ENCODE results near the gene EHMT1.
"Not testable (repeated sequence)": the region's sequence is repeated elsewhere in the genome, so short reads cannot be mapped to it uniquely, and the experiment has no call there.

EHMT1 gene

DNA sequence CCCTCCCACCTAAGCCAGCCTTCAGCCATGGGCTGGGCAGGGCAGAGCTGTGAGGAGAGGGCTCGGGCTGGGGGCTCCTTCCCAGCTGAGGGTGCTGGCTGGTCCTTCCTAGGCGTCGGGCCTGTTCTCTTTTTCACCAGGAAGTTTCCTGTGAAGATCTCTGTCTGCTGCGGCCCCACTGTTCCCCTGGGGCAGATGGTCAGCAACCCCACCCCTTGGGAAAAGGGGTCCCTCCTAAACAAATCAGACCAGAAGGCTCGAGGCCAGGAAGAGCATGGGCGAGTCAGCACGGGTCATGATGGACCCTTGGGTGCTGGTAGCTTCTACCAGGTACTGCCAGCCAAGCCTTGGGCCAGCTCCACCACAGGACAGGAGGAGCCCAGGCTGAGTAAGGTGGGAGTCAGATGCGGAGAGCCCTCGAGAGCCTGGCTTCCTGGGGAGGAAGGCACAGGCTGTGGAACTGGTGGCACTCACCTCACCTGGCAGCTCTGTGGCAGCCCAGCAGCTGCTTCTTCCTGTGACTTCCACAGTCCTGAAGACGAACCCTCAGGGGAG, 262.2 kb downstream of the EHMT1 start:
- FAIRE-seq (no peak), DNase-seq (ENCODE audit: low spot score) (no peak)

DNA sequence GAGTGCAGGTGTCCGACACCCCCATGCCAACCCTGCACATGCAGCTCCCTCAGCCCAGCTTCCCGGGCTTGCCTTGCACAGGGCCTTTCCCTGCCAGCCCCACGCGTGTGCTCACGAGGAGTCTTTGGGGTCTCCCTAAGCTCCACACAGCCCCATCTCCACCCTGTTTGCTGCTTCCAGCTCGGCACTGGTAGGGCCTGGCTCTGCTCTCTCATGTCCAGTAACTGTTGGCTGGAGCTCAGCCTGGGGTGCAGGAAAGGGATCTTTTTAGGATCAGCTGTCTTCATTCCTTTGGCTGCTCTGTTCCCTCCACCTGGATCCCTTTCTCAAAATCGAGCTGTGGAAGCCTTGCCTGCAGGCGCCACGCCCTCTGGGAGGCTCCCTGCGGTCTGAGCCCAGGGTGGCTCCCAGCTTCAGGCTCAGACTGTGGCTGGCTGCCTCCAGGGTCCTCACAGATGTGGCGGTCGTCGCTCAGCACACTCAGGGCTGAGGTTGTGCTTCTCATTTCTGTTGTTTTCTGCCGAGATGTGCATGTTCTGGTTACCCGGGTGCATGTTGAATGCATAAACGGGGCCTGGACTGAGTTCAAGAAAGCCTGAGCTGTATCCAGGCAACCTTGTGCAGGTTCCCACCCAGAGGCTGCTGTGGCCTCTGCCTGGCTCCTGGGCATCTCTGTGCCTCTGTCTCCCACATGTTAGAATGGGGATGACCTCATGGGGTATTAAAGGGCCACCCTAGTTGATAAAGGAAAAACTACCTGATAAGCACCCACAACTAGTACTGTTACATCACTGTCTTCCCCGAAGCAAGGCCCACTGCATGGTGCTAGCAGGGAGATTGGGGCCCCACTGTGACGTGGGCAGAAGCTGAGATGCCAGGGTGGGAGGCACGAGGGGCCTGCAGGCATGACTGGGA, 263.0 kb downstream of the EHMT1 start:
- DNase-seq (ENCODE audit: low spot score) (no peak), FAIRE-seq (no peak)

DNA sequence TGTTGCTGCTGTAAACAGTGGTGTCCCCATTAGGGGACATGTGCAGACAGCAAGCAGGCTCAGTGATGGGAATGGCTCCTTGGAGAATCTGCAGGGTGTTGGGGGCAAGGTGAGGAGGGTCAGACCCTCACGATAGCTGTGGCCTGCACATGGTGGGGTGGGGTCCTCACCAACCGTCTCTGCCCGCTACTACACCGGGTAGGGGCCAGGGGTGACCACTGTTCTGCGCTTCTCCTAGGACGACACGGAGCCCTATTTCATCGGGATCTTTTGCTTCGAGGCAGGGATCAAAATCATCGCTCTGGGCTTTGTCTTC, 263.7 kb downstream of the EHMT1 start:
- FAIRE-seq (no peak), DNase-seq (ENCODE audit: low spot score) (no peak)

DNA sequence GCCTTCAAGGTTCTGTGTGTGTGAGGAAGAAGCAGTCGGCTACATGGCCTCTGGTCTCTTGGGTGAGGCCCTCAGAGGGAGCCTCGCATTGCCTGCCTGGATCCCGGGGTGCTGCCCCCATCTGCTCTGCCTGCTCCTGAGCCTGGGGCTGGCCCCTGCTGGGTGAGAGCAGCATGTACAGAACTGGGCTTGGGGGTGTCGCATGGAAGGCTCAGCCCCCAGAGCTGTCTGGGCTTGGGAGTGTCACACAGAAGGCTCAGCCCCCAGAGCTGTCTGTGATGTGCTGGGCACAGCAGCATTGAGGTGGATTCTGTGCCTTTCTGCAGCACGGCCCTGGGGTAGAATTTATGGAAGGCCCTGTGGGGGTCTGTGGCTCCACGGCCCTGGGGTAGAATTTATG, 265.2 kb downstream of the EHMT1 start:
- FAIRE-seq; DNase-seq (ENCODE audit: low spot score): not testable (repeated sequence)

DNA sequence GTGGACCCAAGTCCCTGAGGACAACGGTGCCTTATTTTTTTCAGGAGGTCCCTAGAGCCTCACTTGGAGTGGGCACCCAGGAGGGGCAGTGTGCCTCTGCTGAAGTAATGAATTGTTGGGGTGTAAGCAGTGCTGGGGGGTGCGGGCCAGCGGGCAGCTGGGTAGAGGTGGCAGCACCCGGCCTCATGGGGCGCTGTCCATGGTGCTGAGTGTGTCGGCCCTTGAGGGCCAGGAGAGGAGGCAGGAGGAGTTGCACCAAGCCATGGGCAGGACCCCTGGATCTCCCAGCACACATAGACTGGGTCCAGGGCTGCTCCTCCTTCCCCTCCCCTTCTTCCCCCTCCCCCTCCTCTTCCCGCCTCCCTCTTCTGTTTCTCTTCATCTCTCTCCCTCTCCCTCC, 265.7 kb downstream of the EHMT1 start:
- not testable (repeated sequence) for DNase-seq (ENCODE audit: low spot score)
- FAIRE-seq = peak; percentile 71

DNA sequence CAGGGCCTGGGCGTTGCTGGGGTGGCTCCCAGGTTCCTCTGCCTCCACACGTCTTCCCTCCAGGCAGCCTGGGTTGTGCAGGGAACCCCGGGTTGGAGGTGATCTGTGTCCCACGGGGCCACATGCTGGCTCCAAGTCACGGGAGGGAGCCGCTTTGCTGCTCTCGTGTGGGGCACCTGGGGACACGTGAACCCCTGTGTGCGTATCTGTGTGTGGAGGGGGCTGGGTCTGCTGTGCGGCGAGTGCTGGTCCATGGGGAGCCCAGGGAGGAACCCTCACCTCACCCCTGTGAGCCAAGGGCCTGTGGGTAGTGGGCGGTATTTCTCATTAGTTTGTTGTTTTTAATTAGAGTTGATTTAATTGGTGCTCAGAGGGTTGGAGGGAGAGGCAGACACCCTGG, 266.3 kb downstream of the EHMT1 start:
- not testable (repeated sequence) for DNase-seq (ENCODE audit: low spot score); FAIRE-seq

Measured in urothelium cell line (cell line).